H1 (cell line): ENCODE results near the gene ZGRF1.

Experiments
- BCL11A ChIP-seq, 2 experiments: IDR thresholded peaks; one replicate each; pipeline ENCODE4 v1.6.1; 2011; ENCODE audit warnings: low read depth in 2 of 2, low read length in 2 of 2, mild to moderate bottlenecking in 2 of 2
- POLR2AphosphoS5 ChIP-seq: IDR thresholded peaks from 2 replicates; pipeline ENCODE4 v1.6.1; 2011; ENCODE audit warnings: low read depth, low read length

DNA sequence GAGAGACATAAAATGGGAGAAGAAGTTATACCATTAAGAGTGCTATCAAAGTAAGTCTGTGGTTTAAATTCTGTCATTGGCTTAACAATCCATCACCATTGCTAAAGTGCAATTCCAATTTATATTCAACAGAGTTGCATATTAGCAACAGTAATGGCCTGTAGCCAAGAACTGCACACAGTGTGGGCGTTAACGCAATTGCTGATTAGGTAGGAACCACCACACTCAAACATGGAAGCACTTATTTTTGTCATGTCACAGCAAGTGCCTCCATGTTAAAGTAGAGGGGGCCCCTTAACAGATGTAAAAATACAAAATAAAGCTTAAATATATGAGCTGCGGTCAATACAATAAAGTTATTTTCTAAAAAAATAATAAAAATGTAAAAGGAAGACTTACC is 11.1 kb upstream of the ZGRF1 start:
- no peak for TF ChIP-seq BCL11A (IDR thresholded peaks at IDR 0.05; ENCODE audit: low read depth in 2 of 2, low read length in 2 of 2)
- TF ChIP-seq POLR2AphosphoS5: peak; percentile 98
